MCF 10A (cell line): Measurements from ENCODE around the gene FBXL20. TPM values are rescaled to one million over a fixed set of nuclear protein-coding genes. Genes with fewer than 3 reads are reported as not detected.
"Not testable (repeated sequence)": the region's sequence is repeated elsewhere in the genome, so short reads cannot be mapped to it uniquely, and the experiment has no call there.

Experiments used
- BruUV-seq: library from RNA; stranded (reverse); fragments of 400-500 nt; replicated peaks from 2 replicates; lab custom pipeline; 2021; lab: Mats Ljungman, UMichigan
- CTCF ChIA-PET: fragments of 300-600 bp; sonication (Branson Sonifier 250); formaldehyde crosslinking; extraction: SDS; loops from one replicate; lab custom pipeline; 2021; ENCODE audit warnings: antibody characterized with exemption, inconsistent platforms; lab: Yijun Ruan, JAX
- POLR2A ChIA-PET: fragments of 300-600, 350-650 bp; sonication (Branson Sonifier 250); formaldehyde crosslinking; extraction: SDS; loops from one replicate; lab custom pipeline; 2020; ENCODE audit warnings: antibody characterized with exemption, inconsistent platforms; lab: Yijun Ruan, JAX
- DNase-seq: peaks from one replicate; pipeline ENCODE4 v3.0.0-alpha.2; 2018; ENCODE audit not compliant: unreplicated experiment
- H3K27ac Mint-ChIP-seq: one replicate; pipeline ENCODE4 v1.8.0; 2022; ENCODE audit warnings: mild to moderate bottlenecking, low read depth, mixed read lengths; ENCODE audit not compliant: unreplicated experiment
- H3K27me3 Mint-ChIP-seq: one replicate; pipeline ENCODE4 v1.8.0; 2022; ENCODE audit warnings: mixed read lengths; ENCODE audit not compliant: insufficient read depth, unreplicated experiment
- H3K36me3 Mint-ChIP-seq: one replicate; pipeline ENCODE4 v1.8.0; 2022; ENCODE audit warnings: mild to moderate bottlenecking, moderate library complexity, mixed read lengths; ENCODE audit not compliant: insufficient read depth, unreplicated experiment
- H3K4me1 Mint-ChIP-seq: one replicate; pipeline ENCODE4 v1.8.0; 2022; ENCODE audit warnings: mixed read lengths; ENCODE audit not compliant: insufficient read depth, unreplicated experiment
- H3K4me3 Mint-ChIP-seq: one replicate; pipeline ENCODE4 v1.8.0; 2022; ENCODE audit warnings: mild to moderate bottlenecking, moderate library complexity, mixed read lengths; ENCODE audit not compliant: unreplicated experiment
- H3K9me3 Mint-ChIP-seq: one replicate; pipeline ENCODE4 v1.8.0; 2022; ENCODE audit warnings: mixed read lengths; ENCODE audit not compliant: unreplicated experiment
- CTCF ChIP-seq: fragments of 200-600 bp; IDR thresholded peaks from one replicate; pipeline ENCODE4 v1.8.0; 2022; ENCODE audit warnings: antibody characterized with exemption, mild to moderate bottlenecking; ENCODE audit not compliant: unreplicated experiment
- intact Hi-C: fragments of 100-400 bp; cut with micrococcal nuclease; formaldehyde crosslinking; loops from 2 replicates; pipeline ENCODE4 v1.14.1; 2022
- total RNA-seq: library from RNA; stranded (reverse); gene quantifications from 2 replicates; pipeline ENCODE4 v1.2.3, GENCODE V29; 2022

The FBXL20 gene
- total RNA-seq, 1 experiment from 2014 or later, result 13.4 TPM

DNA sequence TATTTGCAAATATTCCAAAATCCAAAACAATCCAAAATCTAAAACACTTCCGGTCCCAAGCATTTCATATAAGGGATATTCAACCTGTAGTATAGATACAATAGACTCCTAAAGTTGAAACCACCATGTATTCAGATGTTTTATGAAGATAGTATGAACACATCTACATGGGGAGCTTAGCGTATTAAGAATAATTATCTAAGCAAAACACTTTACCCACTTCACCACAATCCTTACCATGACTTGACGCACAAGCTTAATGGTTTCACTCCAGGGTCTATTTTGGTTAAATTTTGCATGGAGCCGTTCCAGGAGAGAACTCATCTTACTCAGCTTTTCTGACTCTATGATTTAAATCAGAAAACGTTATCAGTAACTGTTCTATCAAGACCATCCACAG is 46.1 kb upstream of the FBXL20 start:
- H3K9me3 Mint-ChIP-seq, result no peaks in the 10 kb centered on the region
- H3K27me3 Mint-ChIP-seq, result no peaks in the 10 kb centered on the region
- intact Hi-C loops, result no loop called here
- H3K4me3 Mint-ChIP-seq, result no peak overlapping the region
- TF ChIP-seq CTCF, result no peak
- peaks cover 80% of the 10 kb centered on the region for H3K36me3 Mint-ChIP-seq
- ChIA-PET POLR2A (interaction anchor here (1.8 kb wide), 1 partner anchor 14 kb away, joined by 6 read pairs; the partner anchor contains the start of gene CDK12), CTCF (interaction anchor here (0.6 to 1.2 kb wide), 5 partner anchors 15 to 125 kb away, joined by 3 to 4 read pairs (median 3); no protein-coding TSS in a partner anchor)
- no peak for DNase-seq
- no peaks in the 10 kb centered on the region for H3K4me1 Mint-ChIP-seq
- no TSS peak for BruUV-seq
- H3K27ac Mint-ChIP-seq, result no peak overlapping the region

DNA sequence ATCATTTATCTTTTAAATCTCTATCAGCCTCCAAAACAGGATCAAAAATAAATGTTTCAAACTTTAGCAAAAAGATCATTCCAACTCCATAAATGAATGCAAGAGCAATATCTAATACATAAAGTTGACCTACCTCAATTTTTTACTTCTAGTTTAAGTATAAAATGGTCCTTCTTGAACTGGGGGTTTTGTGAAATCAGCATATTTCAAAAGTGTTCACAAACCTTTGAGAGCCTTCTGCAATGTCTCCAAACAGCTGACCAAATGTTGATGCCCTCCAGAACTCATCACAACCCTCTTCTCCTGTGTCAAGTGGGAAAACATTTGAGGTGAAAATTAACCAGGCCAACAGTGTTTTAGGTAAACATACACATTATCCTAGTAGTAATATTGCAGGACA is 41.9 kb upstream of the FBXL20 start:
- ChIA-PET POLR2A (no interaction called here), CTCF (no interaction called here)
- Mint-ChIP-seq H3K27ac (no peak overlapping the region), H3K27me3 (no peaks in the 10 kb centered on the region), H3K9me3 (no peaks in the 10 kb centered on the region), H3K4me1 (no peaks in the 10 kb centered on the region), H3K36me3 (peaks cover 100% of the 10 kb centered on the region), H3K4me3 (no peak overlapping the region)
- no peak for TF ChIP-seq CTCF
- intact Hi-C loops, result no loop called here
- no TSS peak for BruUV-seq
- DNase-seq, result no peak

DNA sequence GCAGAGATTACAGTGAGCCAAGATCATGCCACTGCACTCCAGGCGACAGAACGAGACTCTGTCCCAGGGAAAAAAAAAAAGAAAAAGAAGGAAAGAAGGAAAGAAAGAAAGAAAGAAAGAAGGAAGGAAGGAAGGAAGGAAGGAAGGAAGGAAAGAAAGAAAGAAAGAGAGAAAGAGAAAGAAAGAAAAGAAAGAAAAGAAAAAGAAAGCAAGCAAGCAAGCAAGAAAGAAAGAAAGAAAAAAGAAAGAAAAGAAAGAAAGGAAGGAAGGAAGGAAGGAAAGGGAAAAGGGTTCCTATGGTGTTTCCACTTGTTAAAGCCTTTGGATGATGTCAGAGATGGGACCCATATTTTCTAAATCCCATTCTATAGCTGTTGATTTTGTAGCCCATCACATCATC is 38.4 kb upstream of the FBXL20 start:
- peaks cover 99% of the 10 kb centered on the region for H3K36me3 Mint-ChIP-seq
- H3K27ac Mint-ChIP-seq, H3K9me3 Mint-ChIP-seq, intact Hi-C loops, H3K4me1 Mint-ChIP-seq, CTCF ChIA-PET, DNase-seq, BruUV-seq, H3K27me3 Mint-ChIP-seq, H3K4me3 Mint-ChIP-seq: not testable (repeated sequence)
- POLR2A ChIA-PET, result interaction anchor here (2.0 to 2.4 kb wide), 2 partner anchors 11 to 21 kb away, joined by 8 to 9 read pairs; partner anchors contain the start of genes CDK12 and MED1

- Mint-ChIP-seq H3K4me3 (no peak overlapping the region), H3K27me3 (no peaks in the 10 kb centered on the region), H3K4me1 (no peaks in the 10 kb centered on the region), H3K27ac (no peak overlapping the region), H3K9me3 (no peaks in the 10 kb centered on the region), H3K36me3 (peaks cover 99% of the 10 kb centered on the region)
- no peak for DNase-seq
- TF ChIP-seq CTCF, result no peak
- BruUV-seq, result no TSS peak
- CTCF ChIA-PET, result no interaction called here
- intact Hi-C loops, result no loop called here
- POLR2A ChIA-PET, result interaction anchor here (0.6 kb wide), 1 partner anchor 45 kb away, joined by 3 read pairs; no protein-coding TSS in a partner anchor
These were observed 28.2 kb upstream of the FBXL20 start for GRCh38 chr17:39429600-39429999.
